Upper lobe of right lung (tissue), 1 donor: ENCODE results near the gene LHFPL6. TPM values are rescaled to one million over a fixed set of nuclear protein-coding genes. Genes with fewer than 3 reads are reported as not detected.

Experiments used
- ATAC-seq: fragments of 200-7000 bp; cut with Tn5 transposase; one replicate; pipeline ENCODE4 v1.9.1; 2020; ENCODE audit warnings: mild to moderate bottlenecking, moderate library complexity
- DNase-seq: peaks from one replicate; pipeline ENCODE4 v3.0.0-alpha.2; 2020
- H3K27ac ChIP-seq: fragments of 200-600 bp; one replicate; pipeline ENCODE4 v1.8.0; 2022
- H3K27me3 ChIP-seq: fragments of 200-600 bp; one replicate; pipeline ENCODE4 v1.8.0; 2022; ENCODE audit warnings: mild to moderate bottlenecking
- H3K36me3 ChIP-seq: fragments of 200-600 bp; one replicate; pipeline ENCODE4 v1.8.0; 2022
- H3K4me1 ChIP-seq: fragments of 200-600 bp; one replicate; pipeline ENCODE4 v1.8.0; 2022
- H3K4me3 ChIP-seq: fragments of 200-600 bp; one replicate; pipeline ENCODE4 v1.8.0; 2022; ENCODE audit warnings: mild to moderate bottlenecking
- H3K9me3 ChIP-seq: fragments of 200-600 bp; one replicate; pipeline ENCODE4 v1.8.0; 2022
- CTCF ChIP-seq: fragments of 200-600 bp; IDR thresholded peaks from one replicate; pipeline ENCODE4 v1.8.0; 2022; ENCODE audit warnings: antibody characterized with exemption
- intact Hi-C: fragments of 100-400 bp; cut with DNase I; formaldehyde crosslinking; loops from one replicate; pipeline ENCODE4 v1.11.0; 2022
- total RNA-seq: library from RNA; stranded (reverse); fragmentation: NEBNext Ultra II Directional; extraction: Animal tissue kit (Norgen Biotek cat#: 25700); gene quantifications from one replicate; pipeline ENCODE4 v1.2.1, GENCODE V29; 2021
- donor health status: DM: no; HTN: yes; CAD: no; lungs with severe emphysema.

LHFPL6 gene
- total RNA-seq, 1 donor from 2014 or later, result 80.0 TPM

DNA sequence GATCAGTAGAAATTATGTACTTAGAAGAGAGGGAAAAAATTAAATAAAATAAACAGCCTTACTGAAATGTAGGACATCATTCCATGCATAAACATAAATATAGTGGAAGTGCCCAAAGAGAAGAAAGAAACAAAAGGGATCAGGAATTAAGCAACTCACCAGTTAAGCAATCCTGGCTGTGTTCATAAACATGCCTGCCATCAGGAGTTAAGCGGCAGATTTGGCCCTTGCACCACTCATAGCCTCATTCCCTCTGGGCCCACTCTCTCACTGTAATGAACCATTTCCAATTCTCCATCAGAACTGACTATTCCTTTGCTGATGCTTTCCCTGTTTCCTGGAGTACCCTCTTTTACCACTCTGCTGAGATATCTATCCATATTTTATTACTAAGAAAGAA lies 281.4 kb downstream of the LHFPL6 start:
- Histone ChIP-seq H3K4me3 (no peak overlapping the region), H3K27ac (no peak overlapping the region), H3K27me3 (no peaks in the 10 kb centered on the region), H3K4me1 (peaks cover 11% of the 10 kb centered on the region), H3K9me3 (no peaks in the 10 kb centered on the region), H3K36me3 (no peaks in the 10 kb centered on the region)
- DNase-seq, result no peak
- no peak for TF ChIP-seq CTCF
- ATAC-seq, result peak; percentile 26
- intact Hi-C loops, result no loop called here

GRCh38 chr13:39318161-39318560 lies 284.8 kb downstream of the LHFPL6 start:
- TF ChIP-seq CTCF, result no peak
- no peak overlapping the region for H3K4me3 ChIP-seq
- no peak overlapping the region for H3K27ac ChIP-seq
- no peak for DNase-seq
- no peaks in the 10 kb centered on the region for H3K9me3 ChIP-seq
- H3K27me3 ChIP-seq, result no peaks in the 10 kb centered on the region
- ATAC-seq, result no peak
- intact Hi-C loops, result no loop called here
- no peaks in the 10 kb centered on the region for H3K36me3 ChIP-seq
- H3K4me1 ChIP-seq, result peaks cover 5% of the 10 kb centered on the region

DNA sequence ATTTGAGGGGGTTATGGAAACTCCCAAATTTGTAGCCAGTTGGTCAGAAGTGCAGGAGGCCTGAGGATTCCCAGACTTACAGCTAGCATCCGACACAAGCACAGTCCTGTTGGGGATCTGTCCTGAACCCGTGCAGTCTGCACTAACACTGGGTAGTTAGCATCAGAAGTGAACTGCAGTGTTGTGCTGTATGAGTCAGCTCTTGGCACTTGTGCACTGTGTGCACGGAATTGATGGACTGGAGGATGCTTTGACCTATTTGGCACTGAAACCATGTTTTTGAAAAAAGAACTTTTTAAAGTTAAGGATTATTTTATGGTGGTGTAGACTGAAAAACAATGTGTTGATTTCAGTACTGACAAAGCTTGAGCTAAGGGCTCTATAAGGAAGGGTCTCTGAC lies 285.7 kb downstream of the LHFPL6 start:
- ATAC-seq, result peak; percentile 51
- intact Hi-C loops, result no loop called here
- no peaks in the 10 kb centered on the region for H3K36me3 ChIP-seq
- H3K27me3 ChIP-seq, result no peaks in the 10 kb centered on the region
- no peak for DNase-seq
- no peak overlapping the region for H3K27ac ChIP-seq
- no peaks in the 10 kb centered on the region for H3K9me3 ChIP-seq
- H3K4me1 ChIP-seq, result peaks cover 5% of the 10 kb centered on the region
- H3K4me3 ChIP-seq, result no peak overlapping the region
- no peak for TF ChIP-seq CTCF

GRCh38 chr13:39315796-39316195 lies 287.2 kb downstream of the LHFPL6 start:
- H3K9me3 ChIP-seq, result no peaks in the 10 kb centered on the region
- DNase-seq, result no peak
- no peaks in the 10 kb centered on the region for H3K36me3 ChIP-seq
- no peak overlapping the region for H3K27ac ChIP-seq
- H3K4me3 ChIP-seq, result no peak overlapping the region
- H3K4me1 ChIP-seq, result peaks cover 5% of the 10 kb centered on the region
- no peak for TF ChIP-seq CTCF
- ATAC-seq, result no peak
- intact Hi-C loops, result no loop called here
- no peaks in the 10 kb centered on the region for H3K27me3 ChIP-seq

- Histone ChIP-seq H3K9me3 (no peaks in the 10 kb centered on the region), H3K36me3 (no peaks in the 10 kb centered on the region), H3K4me3 (no peak overlapping the region), H3K27me3 (no peaks in the 10 kb centered on the region), H3K27ac (no peak overlapping the region), H3K4me1 (peaks cover 5% of the 10 kb centered on the region)
- TF ChIP-seq CTCF, result no peak
- no peak for DNase-seq
- intact Hi-C loops, result no loop called here
- no peak for ATAC-seq
Measured at GRCh38 chr13:39313721-39314120, 289.3 kb downstream of the LHFPL6 start.

GRCh38 chr13:39312596-39312995 lies 290.4 kb downstream of the LHFPL6 start:
- DNase-seq (no peak), ATAC-seq (no peak)
- Histone ChIP-seq H3K9me3 (no peaks in the 10 kb centered on the region), H3K27ac (no peak overlapping the region), H3K36me3 (no peaks in the 10 kb centered on the region), H3K4me1 (peaks cover 5% of the 10 kb centered on the region), H3K4me3 (no peak overlapping the region), H3K27me3 (no peaks in the 10 kb centered on the region)
- TF ChIP-seq CTCF, result no peak
- intact Hi-C loops, result no loop called here
